DMS153 treated with DMSO at 0.1 percent for 48 hours (cell line): ENCODE measurements around the gene HDAC8.
"Not testable (repeated sequence)": the region's sequence is repeated elsewhere in the genome, so short reads cannot be mapped to it uniquely, and the experiment has no call there.

ENCODE experiments used
- DNase-seq: peaks from one replicate; lab custom pipeline; 2025; ENCODE audit not compliant: unreplicated experiment; lab: John Stamatoyannopoulos, UW

HDAC8 gene

GRCh38 chrX:72536542-72536941, 36.1 kb downstream of the HDAC8 start:
- no peak for DNase-seq

GRCh38 chrX:72532366-72532765, 40.3 kb downstream of the HDAC8 start:
- no peak for DNase-seq

GRCh38 chrX:72526534-72527508, 45.8 kb downstream of the HDAC8 start:
- DNase-seq = no peak

GRCh38 chrX:72498782-72499181, 73.9 kb downstream of the HDAC8 start:
- DNase-seq = no peak

GRCh38 chrX:72495046-72495445, 77.6 kb downstream of the HDAC8 start:
- no peak for DNase-seq

- DNase-seq = no peak
Observed at GRCh38 chrX:72492499-72492898, 80.1 kb downstream of the HDAC8 start.

- not testable (repeated sequence) for DNase-seq
Observed at GRCh38 chrX:72490221-72490620, 82.4 kb downstream of the HDAC8 start.

- DNase-seq = no peak
Observed at GRCh38 chrX:72487661-72488060, 85.0 kb downstream of the HDAC8 start.

- no peak for DNase-seq
Observed at GRCh38 chrX:72479324-72480274, 93.0 kb downstream of the HDAC8 start.

- DNase-seq = no peak
Observed at GRCh38 chrX:72478853-72479252, 93.8 kb downstream of the HDAC8 start.

GRCh38 chrX:72478351-72478750, 94.3 kb downstream of the HDAC8 start:
- DNase-seq = no peak

GRCh38 chrX:72477781-72478181, 94.9 kb downstream of the HDAC8 start:
- DNase-seq = no peak

GRCh38 chrX:72477376-72477775, 95.3 kb downstream of the HDAC8 start:
- DNase-seq = no peak

GRCh38 chrX:72475952-72476668, 96.5 kb downstream of the HDAC8 start:
- no peak for DNase-seq

GRCh38 chrX:72475338-72475737, 97.3 kb downstream of the HDAC8 start:
- DNase-seq = no peak

GRCh38 chrX:72470532-72471223, 102.0 kb downstream of the HDAC8 start:
- no peak for DNase-seq

- DNase-seq = no peak
Observed at GRCh38 chrX:72470117-72470516, 102.5 kb downstream of the HDAC8 start.

GRCh38 chrX:72468607-72469006, 104.0 kb downstream of the HDAC8 start:
- DNase-seq = no peak

GRCh38 chrX:72467135-72467534, 105.5 kb downstream of the HDAC8 start:
- no peak for DNase-seq

- no peak for DNase-seq
Observed at GRCh38 chrX:72466493-72466892, 106.2 kb downstream of the HDAC8 start.
